GM12878 (cell line): ENCODE results near the gene ERMARD. TPM values are rescaled to one million over a fixed set of nuclear protein-coding genes. Genes with fewer than 3 reads are reported as not detected.

Experiments used
- ATAC-seq: fragments of 200-7000 bp; cut with Tn5 transposase; 3 replicates; pipeline ENCODE4 v1.9.1; 2020; ENCODE audit warnings: mild to moderate bottlenecking, moderate library complexity
- BruUV-seq: library from RNA; stranded (reverse); fragments of 400-500 nt; replicated peaks from 2 replicates; lab custom pipeline; 2021; lab: Mats Ljungman, UMichigan
- CTCF ChIA-PET: fragments of 300-600 bp; sonication (Branson Sonifier 250); formaldehyde crosslinking; extraction: SDS; loops from one replicate; lab custom pipeline; 2021; ENCODE audit warnings: inconsistent platforms; lab: Yijun Ruan, JAX
- POLR2A ChIA-PET: fragments of 350-600 bp; formaldehyde crosslinking; extraction: SDS; loops from one replicate; lab custom pipeline; 2021; ENCODE audit warnings: inconsistent platforms; lab: Charles Lee
- RAD21 ChIA-PET: fragments of 300-600 bp; sonication (Branson Sonifier 250); formaldehyde crosslinking; loops from one replicate; lab custom pipeline; 2023; ENCODE audit warnings: antibody characterized with exemption; ENCODE audit not compliant: unreplicated experiment; lab: Charles Lee
- SMC1A ChIA-PET: fragments of 300-600 bp; sonication (Branson Sonifier 250); formaldehyde crosslinking; loops from one replicate; lab custom pipeline; 2023; ENCODE audit not compliant: unreplicated experiment, uncharacterized antibody; lab: Charles Lee
- DNase-seq: peaks from one replicate; pipeline ENCODE4 v3.0.0-alpha.2; 2011; ENCODE audit warnings: low read depth, low spot score
- FAIRE-seq: peaks from 3 replicates; lab custom pipeline; 2011; peaks lifted over from hg19 to GRCh38; lab: Jason Lieb, UNC
- H2AFZ ChIP-seq: 2 replicates; pipeline ENCODE4 v1.6.0; 2011; ENCODE audit warnings: low read depth, low read length, control low read depth; ENCODE audit not compliant: control insufficient read depth
- H3K27ac ChIP-seq: 2 replicates; pipeline ENCODE4 v1.5.1; 2011; ENCODE audit warnings: control low read depth; ENCODE audit not compliant: control insufficient read depth, insufficient read depth
- H3K27me3 ChIP-seq, 2 experiments: replicated peaks in 1 of 2; 2 replicates each; pipeline versions ENCODE4 v1.6.0 to v1.6.1; 2011; ENCODE audit warnings: low read length in 1 of 2; ENCODE audit not compliant: control insufficient read depth in 2 of 2, insufficient read depth in 2 of 2
- H3K36me3 ChIP-seq, 2 experiments: 2 replicates each; pipeline ENCODE4 v1.5.1; 2011; ENCODE audit warnings: low read length in 1 of 2; ENCODE audit not compliant: control insufficient read depth in 2 of 2, insufficient read depth in 2 of 2
- H3K4me1 ChIP-seq: 2 replicates; pipeline ENCODE4 v1.6.1; 2011; ENCODE audit warnings: mild to moderate bottlenecking, low read length, moderate library complexity, mixed read lengths; ENCODE audit not compliant: control insufficient read depth, insufficient read depth
- H3K4me2 ChIP-seq: 2 replicates; pipeline ENCODE4 v1.6.0; 2011; ENCODE audit warnings: control low read depth; ENCODE audit not compliant: control insufficient read depth, insufficient read depth
- H3K4me3 ChIP-seq: fragments of 200-600 bp; sonication (generic); 2 replicates; pipeline ENCODE4 v1.5.1; 2016
- H3K79me2 ChIP-seq: 2 replicates; pipeline ENCODE4 v1.6.0; 2011; ENCODE audit warnings: low read length; ENCODE audit not compliant: control insufficient read depth, insufficient read depth
- H3K9ac ChIP-seq: 2 replicates; pipeline ENCODE4 v1.8.0; 2011; ENCODE audit warnings: low read length, control low read depth, mixed read lengths; ENCODE audit not compliant: control insufficient read depth, insufficient read depth
- H3K9me3 ChIP-seq: replicated peaks from 3 replicates; pipeline ENCODE4 v1.5.1; 2011; ENCODE audit warnings: mild to moderate bottlenecking, low read length; ENCODE audit not compliant: control insufficient read depth, insufficient read depth
- H4K20me1 ChIP-seq: 2 replicates; pipeline ENCODE4 v1.6.0; 2011; ENCODE audit not compliant: control insufficient read depth, insufficient read depth
- BCL11A ChIP-seq: IDR thresholded peaks from 2 replicates; pipeline ENCODE4 v1.6.1; 2011; ENCODE audit warnings: low read depth, low read length
- CHD4 ChIP-seq: fragments of 200-600 bp; sonication (generic); IDR thresholded peaks from 2 replicates; pipeline ENCODE4 v1.6.1; 2016; ENCODE audit warnings: mild to moderate bottlenecking
- CREM ChIP-seq: IDR thresholded peaks from 2 replicates; pipeline ENCODE4 v1.6.1; 2014; ENCODE audit warnings: antibody characterized with exemption, low read depth
- NBN ChIP-seq: fragments of 450-650 bp; IDR thresholded peaks from 2 replicates; pipeline ENCODE4 v1.6.1; 2016
- ZBED1 ChIP-seq: IDR thresholded peaks from 2 replicates; pipeline ENCODE4 v1.6.1; 2016; ENCODE audit warnings: borderline replicate concordance
- WGBS: methylation state at CpG from one replicate; pipeline ENCODE4 v1.1.6; 2016; ENCODE audit warnings: low lambda C conversion rate; ENCODE audit not compliant: insufficient replicate concordance, insufficient coverage; ENCODE audit errors: missing lambda C conversion rate; 5-methylcytosine and 5-hydroxymethylcytosine counted together
- in situ Hi-C: fragments of 300-500 bp; cut with MboI; formaldehyde crosslinking; loops from 9 replicates; pipeline ENCODE4 v1.14.3; 2018; ENCODE audit warnings: mixed read lengths
- intact Hi-C: fragments of 100-400 bp; cut with micrococcal nuclease; formaldehyde crosslinking; loops from one replicate; pipeline ENCODE4 v1.14.2; 2022; ENCODE audit not compliant: unreplicated experiment
- polyA plus RNA-seq, 11 experiments: library from polyadenylated mRNA; depleted of rRNA in 4 of 11; unstranded in 6 of 11; stranded (reverse) in 5 of 11; fragments of >200 nt; fragmentation: Nextera tagmentation in 4 of 11; fragmentation: Illumina TruSeq in 1 of 11; extraction: Ambion mirVana in 4 of 11; extraction: Trizol in 1 of 11; gene quantifications; 1 replicate in 1 of 11; 2 replicates in 10 of 11; pipeline versions ENCODE4 v1.2.1 to v1.2.3, GENCODE V29; 2011 to 2016; ENCODE audit warnings: inconsistent platforms in 2 of 11, missing spikeins in 2 of 11, low read depth in 1 of 11
- total RNA-seq, 4 experiments: library from RNA; depleted of rRNA in 3 of 4; stranded (reverse); fragments of >200 nt in 3 of 4; fragmentation: Illumina TruSeq in 1 of 4; extraction: Trizol in 1 of 4; gene quantifications; 2 replicates each; pipeline versions ENCODE4 v1.2.1 to v1.2.3, GENCODE V29; 2013 to 2021

ERMARD gene
- total and polyA plus RNA-seq, 10 of the 15 experiments (the other 5 are each of a cell fraction or from before 2014, with no cell fraction given) = 24.4 to 63.3 (median 34.1) TPM

DNA sequence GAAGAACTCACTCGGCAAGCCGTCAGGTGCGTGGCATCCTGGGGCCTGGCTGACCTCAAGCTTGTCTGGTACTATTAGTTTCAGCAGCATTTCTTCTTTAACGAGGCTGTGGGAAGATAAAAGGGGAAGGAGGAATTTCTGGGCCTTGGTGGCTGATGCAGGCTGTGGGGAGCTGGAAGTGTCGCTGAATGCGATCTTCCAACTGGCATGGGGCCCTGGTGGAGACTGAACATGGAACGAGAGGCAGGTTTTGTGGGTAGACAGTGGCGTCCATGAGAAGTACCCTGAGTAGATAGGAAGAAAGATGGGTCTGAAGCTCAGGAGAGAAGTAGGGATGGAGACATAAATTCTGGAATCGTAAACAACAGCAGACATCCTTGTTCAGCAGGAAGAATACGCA lies 23.9 kb downstream of the ERMARD start:
- ChIA-PET CTCF (no interaction called here), POLR2A (no interaction called here), RAD21 (no interaction called here), SMC1A (no interaction called here)
- Histone ChIP-seq H2AFZ (no peak overlapping the region), H3K27me3 (no peaks in the 10 kb centered on the region), H3K79me2 (no peaks in the 10 kb centered on the region), H4K20me1 (no peaks in the 10 kb centered on the region), H3K36me3 (peaks cover 6 to 17% of the 10 kb centered on the region in 2 experiments), H3K4me3 (no peak overlapping the region), H3K27ac (no peak overlapping the region), H3K4me1 (no peaks in the 10 kb centered on the region), H3K4me2 (no peak overlapping the region), H3K9me3 (no peaks in the 10 kb centered on the region), H3K9ac (no peak overlapping the region)
- BruUV-seq = no TSS peak
- ATAC-seq (no peak), FAIRE-seq (no peak), DNase-seq (no peak)
- TF ChIP-seq CHD4 (no peak), ZBED1 (no peak)
- intact Hi-C loops (no loop called here), in situ Hi-C loops (no loop called here)
- WGBS = 92% methylated on average over 10 of the region's 10 CpGs

DNA sequence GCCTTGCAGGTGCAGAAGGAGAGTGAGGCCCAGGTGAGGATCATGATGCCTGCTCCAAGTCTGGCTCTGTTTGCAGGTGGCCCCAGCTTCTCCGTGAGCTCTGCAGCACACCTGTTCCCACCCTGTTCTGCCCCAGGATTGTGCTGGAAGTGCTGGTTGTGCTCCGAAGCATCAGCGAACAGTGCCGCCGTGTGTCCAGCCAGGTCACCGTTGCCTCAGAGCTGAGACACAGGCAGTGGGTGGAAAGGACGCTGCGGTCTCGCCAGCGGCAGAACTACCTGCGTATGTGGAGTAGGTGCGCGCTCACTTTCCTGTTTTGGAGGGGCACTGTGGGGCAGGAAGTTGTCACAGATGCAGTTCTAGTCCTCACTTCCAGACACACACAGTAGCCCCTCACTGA lies 25.0 kb downstream of the ERMARD start:
- in situ Hi-C loops = no loop called here
- CTCF ChIA-PET = no interaction called here
- intact Hi-C loops = no loop called here
- H3K27me3 ChIP-seq = no peaks in the 10 kb centered on the region
- no peaks in the 10 kb centered on the region for H3K79me2 ChIP-seq
- BruUV-seq = no TSS peak
- H3K4me3 ChIP-seq = no peak overlapping the region
- no peak for FAIRE-seq
- no peak overlapping the region for H3K4me2 ChIP-seq
- 99% methylated on average over 13 of the region's 13 CpGs for WGBS
- DNase-seq = no peak
- SMC1A ChIA-PET = no interaction called here
- no peaks in the 10 kb centered on the region for H3K4me1 ChIP-seq
- H2AFZ ChIP-seq = no peak overlapping the region
- TF ChIP-seq BCL11A = no peak
- TF ChIP-seq NBN = no peak
- no peak for TF ChIP-seq CREM
- no peak for ATAC-seq
- no peaks in the 10 kb centered on the region for H3K9me3 ChIP-seq
- RAD21 ChIA-PET = no interaction called here
- peaks cover 6 to 20% of the 10 kb centered on the region in 2 experiments for H3K36me3 ChIP-seq
- H3K9ac ChIP-seq = no peak overlapping the region
- H3K27ac ChIP-seq = no peak overlapping the region
- POLR2A ChIA-PET = no interaction called here
- H4K20me1 ChIP-seq = no peaks in the 10 kb centered on the region
